IMR-90 (cell line): Measurements from ENCODE around the gene STMN3. TPM values are rescaled to one million over a fixed set of nuclear protein-coding genes. Genes with fewer than 3 reads are reported as not detected.

Experiments used
- ATAC-seq: fragments of 200-7000 bp; cut with Tn5 transposase; 2 replicates; pipeline ENCODE4 v1.9.1; 2020; ENCODE audit warnings: low read depth, mild to moderate bottlenecking, moderate library complexity
- BruUV-seq: library from RNA; stranded (reverse); fragments of 400-500 nt; replicated peaks from 2 replicates; lab custom pipeline; 2021; lab: Mats Ljungman, UMichigan
- CTCF ChIA-PET: fragments of 300-600 bp; formaldehyde crosslinking; extraction: SDS; loops from one replicate; lab custom pipeline; 2021; ENCODE audit warnings: antibody characterized with exemption; lab: Yijun Ruan, JAX
- POLR2A ChIA-PET: fragments of 300-600 bp; sonication (Branson Sonifier 250); formaldehyde crosslinking; loops from one replicate; lab custom pipeline; 2022; ENCODE audit warnings: antibody characterized with exemption; ENCODE audit not compliant: unreplicated experiment; lab: Charles Lee
- DNase-seq: peaks from one replicate; pipeline ENCODE4 v3.0.0; 2013
- H2AFZ ChIP-seq: replicated peaks from 2 replicates; pipeline ENCODE3; 2013; ENCODE audit warnings: low read length, mild to moderate bottlenecking; ENCODE audit not compliant: poor library complexity
- H2AK5ac ChIP-seq: 2 replicates; pipeline ENCODE4 v1.6.1; 2013; ENCODE audit warnings: low read depth, low read length, inconsistent platforms
- H2AK9ac ChIP-seq: replicated peaks from 2 replicates; pipeline ENCODE3; 2013; ENCODE audit warnings: mild to moderate bottlenecking, low read depth, low read length, moderate library complexity; ENCODE audit not compliant: poor library complexity
- H2BK120ac ChIP-seq: 2 replicates; pipeline ENCODE4 v1.6.1; 2013; ENCODE audit warnings: low read depth, low read length, inconsistent platforms
- H2BK15ac ChIP-seq: 3 replicates; pipeline ENCODE4 v1.6.1; 2013; ENCODE audit warnings: low read depth, low read length, inconsistent platforms
- H2BK20ac ChIP-seq: 2 replicates; pipeline ENCODE4 v1.6.1; 2013; ENCODE audit warnings: low read depth, mild to moderate bottlenecking, inconsistent platforms, low read length, moderate library complexity
- H2BK5ac ChIP-seq: 2 replicates; pipeline ENCODE4 v1.6.1; 2013; ENCODE audit warnings: mild to moderate bottlenecking, low read depth, low read length, inconsistent platforms; ENCODE audit not compliant: poor library complexity, severe bottlenecking
- H3K14ac ChIP-seq: replicated peaks from 2 replicates; pipeline ENCODE4 v1.6.1; 2013; ENCODE audit warnings: low read depth, low read length, inconsistent platforms
- H3K18ac ChIP-seq: 2 replicates; pipeline ENCODE4 v1.6.1; 2013; ENCODE audit warnings: low read depth, low read length, control low read depth
- H3K23ac ChIP-seq: 2 replicates; pipeline ENCODE4 v1.6.1; 2013; ENCODE audit warnings: low read depth, low read length, inconsistent platforms
- H3K27ac ChIP-seq: 2 replicates; pipeline ENCODE4 v1.5.1; 2013; ENCODE audit warnings: mild to moderate bottlenecking, control low read depth, low read length; ENCODE audit not compliant: insufficient read depth
- H3K27me3 ChIP-seq: 2 replicates; pipeline ENCODE4 v1.6.1; 2013; ENCODE audit warnings: low read length; ENCODE audit not compliant: control insufficient read depth, insufficient read depth
- H3K36me3 ChIP-seq: 2 replicates; pipeline ENCODE4 v1.6.1; 2013; ENCODE audit warnings: low read length, mixed read lengths; ENCODE audit not compliant: control insufficient read depth, insufficient read depth
- H3K4ac ChIP-seq: 2 replicates; pipeline ENCODE4 v1.6.1; 2013; ENCODE audit warnings: low read depth, low read length, inconsistent platforms
- H3K4me1 ChIP-seq: 2 replicates; pipeline ENCODE4 v1.6.1; 2013; ENCODE audit warnings: low read length, mixed read lengths; ENCODE audit not compliant: control insufficient read depth, insufficient read depth
- H3K4me2 ChIP-seq: 2 replicates; pipeline ENCODE4 v1.6.1; 2013; ENCODE audit warnings: low read depth, mild to moderate bottlenecking, control low read depth, low read length, moderate library complexity
- H3K4me3 ChIP-seq: 2 replicates; pipeline ENCODE4 v1.5.1; 2013; ENCODE audit warnings: low read depth, mild to moderate bottlenecking, control low read depth, low read length, moderate library complexity; ENCODE audit not compliant: insufficient read depth
- H3K56ac ChIP-seq: 2 replicates; pipeline ENCODE4 v1.6.1; 2013; ENCODE audit warnings: low read length, inconsistent platforms; ENCODE audit not compliant: insufficient read depth; ENCODE audit errors: extremely low read depth
- H3K79me1 ChIP-seq, 2 experiments: 2 replicates each; pipeline ENCODE4 v1.6.1; 2013; ENCODE audit warnings: low read length in 2 of 2, inconsistent platforms in 1 of 2, low read depth in 1 of 2
- H3K9ac ChIP-seq: 2 replicates; pipeline ENCODE4 v1.6.1; 2013; ENCODE audit warnings: low read depth, low read length, control low read depth
- H3K9me1 ChIP-seq: 2 replicates; pipeline ENCODE4 v1.6.1; 2013; ENCODE audit warnings: low read length, inconsistent platforms; ENCODE audit not compliant: insufficient read depth
- H3K9me3 ChIP-seq: 2 replicates; pipeline ENCODE4 v1.6.1; 2013; ENCODE audit warnings: low read length; ENCODE audit not compliant: control insufficient read depth, insufficient read depth
- H4K20me1 ChIP-seq: 2 replicates; pipeline ENCODE4 v1.6.1; 2013; ENCODE audit warnings: low read length, inconsistent platforms; ENCODE audit not compliant: insufficient read depth
- H4K5ac ChIP-seq: 2 replicates; pipeline ENCODE4 v1.6.1; 2013; ENCODE audit warnings: mild to moderate bottlenecking, low read depth, low read length, control low read depth
- H4K8ac ChIP-seq, 2 experiments: 2 replicates each; pipeline ENCODE4 v1.6.1; 2013; ENCODE audit warnings: low read depth in 2 of 2, low read length in 2 of 2, control low read depth in 1 of 2, inconsistent platforms in 1 of 2
- H4K91ac ChIP-seq: 2 replicates; pipeline ENCODE4 v1.6.1; 2013; ENCODE audit warnings: low read depth, low read length, inconsistent platforms; ENCODE audit not compliant: insufficient read depth
- BHLHE40 ChIP-seq: fragments of 150-350 bp; IDR thresholded peaks from 2 replicates; pipeline ENCODE4 v1.6.1; 2016; ENCODE audit warnings: mild to moderate bottlenecking, low read depth, low read length
- CEBPB ChIP-seq: IDR thresholded peaks from 2 replicates; pipeline ENCODE4 v1.6.1; 2012; ENCODE audit warnings: low read depth, low read length, improper control_type of control experiment
- CHD1 ChIP-seq: IDR thresholded peaks from 2 replicates; pipeline ENCODE4 v1.6.1; 2012; ENCODE audit warnings: low read depth, low read length, improper control_type of control experiment
- CTCF ChIP-seq: conservative IDR thresholded peaks from 2 replicates; pipeline ENCODE4 v1.5.1; 2012; ENCODE audit warnings: mild to moderate bottlenecking, low read depth, low read length, improper control_type of control experiment
- ELK1 ChIP-seq: fragments of 150-350 bp; IDR thresholded peaks from 2 replicates; pipeline ENCODE4 v1.6.1; 2016; ENCODE audit warnings: low read depth, mild to moderate bottlenecking, low read length, moderate library complexity, borderline replicate concordance
- MAFK ChIP-seq: IDR thresholded peaks from 2 replicates; pipeline ENCODE4 v1.6.1; 2012; ENCODE audit warnings: low read depth, low read length, improper control_type of control experiment
- MAZ ChIP-seq: IDR thresholded peaks from 2 replicates; pipeline ENCODE4 v1.6.1; 2012; ENCODE audit warnings: low read depth, mild to moderate bottlenecking, low read length, improper control_type of control experiment, moderate library complexity, borderline replicate concordance
- POLR2A ChIP-seq: IDR thresholded peaks from 2 replicates; pipeline ENCODE4 v1.6.1; 2012; ENCODE audit warnings: mild to moderate bottlenecking, low read depth, low read length
- RAD21 ChIP-seq: IDR thresholded peaks from 2 replicates; pipeline ENCODE4 v1.6.1; 2012; ENCODE audit warnings: low read length, improper control_type of control experiment
- RCOR1 ChIP-seq: IDR thresholded peaks from 2 replicates; pipeline ENCODE4 v1.6.1; 2012; ENCODE audit warnings: mild to moderate bottlenecking, low read length, improper control_type of control experiment; ENCODE audit not compliant: insufficient replicate concordance
- RFX5 ChIP-seq: IDR thresholded peaks from 2 replicates; pipeline ENCODE4 v1.8.0; 2012; ENCODE audit warnings: low read depth, mild to moderate bottlenecking, low read length, moderate library complexity
- SMC3 ChIP-seq: fragments of 150-350 bp; IDR thresholded peaks from 2 replicates; pipeline ENCODE4 v1.6.1; 2016; ENCODE audit warnings: low read depth, mild to moderate bottlenecking, antibody characterized with exemption, low read length, moderate library complexity
- USF2 ChIP-seq: fragments of 150-350 bp; IDR thresholded peaks from 2 replicates; pipeline ENCODE4 v1.6.1; 2017; ENCODE audit warnings: mild to moderate bottlenecking, antibody characterized with exemption, low read length, low read depth
- WGBS, 2 experiments: methylation state at CpG; one replicate each; pipeline versions ENCODE4 v1.1.5 to v1.1.7; 2013; ENCODE audit warnings: missing lambda C conversion rate in 2 of 2; ENCODE audit not compliant: insufficient read length in 1 of 2; ENCODE audit errors: extremely low coverage in 2 of 2; 5-methylcytosine and 5-hydroxymethylcytosine counted together
- dilution Hi-C: fragments of 300-500 bp; cut with HindIII; formaldehyde crosslinking; loops from one replicate; pipeline ENCODE4 v1.14.3; 2018; ENCODE audit warnings: low sequenced_read_pairs; ENCODE audit not compliant: unreplicated experiment
- in situ Hi-C: fragments of 300-500 bp; cut with MboI; formaldehyde crosslinking; loops from 3 replicates; pipeline ENCODE4 v1.14.3; 2019; ENCODE audit warnings: low sequenced_read_pairs, inconsistent platforms, mixed read lengths
- intact Hi-C: fragments of 100-400 bp; cut with micrococcal nuclease; formaldehyde crosslinking; loops from 2 replicates; pipeline ENCODE4 v1.10.0; 2022
- polyA plus RNA-seq, 3 experiments: library from polyadenylated mRNA; depleted of rRNA; stranded (reverse); fragments of >200 nt; gene quantifications; 2 replicates each; pipeline ENCODE4 v1.2.3, GENCODE V29; 2012; ENCODE audit warnings: low replicate concordance in 1 of 3
- total RNA-seq: library from RNA; depleted of rRNA; stranded (reverse); fragments of >200 nt; gene quantifications from 2 replicates; pipeline ENCODE4 v1.2.3, GENCODE V29; 2012

STMN3 gene
- total and polyA plus RNA-seq, 2 of the 4 experiments (the other 2 are of a cell fraction), result 20.3 to 62.3 TPM

- dilution Hi-C loops, result no loop called here
- H4K20me1 ChIP-seq, result no peaks in the 10 kb centered on the region
- no peak overlapping the region for H3K4me2 ChIP-seq
- no peak overlapping the region for H3K18ac ChIP-seq
- 90% methylated on average over 11 of the region's 43 CpGs; no CpG with 5 or more reads in 1 of the 2 experiments for WGBS, 2 experiments
- no peaks in the 10 kb centered on the region for H3K9me1 ChIP-seq
- peak overlapping the region; percentile 98 for H2BK5ac ChIP-seq
- no peak overlapping the region; the same call in 1 of the 2 replicates for H3K27ac ChIP-seq
- peak overlapping the region; percentile 23 for H2AK9ac ChIP-seq
- H3K56ac ChIP-seq, result 0 out of 2 replicates have a peak overlapping the region, but pooled peaks have one; percentile 22
- no peaks in the 10 kb centered on the region for H3K27me3 ChIP-seq
- no peaks in the 10 kb centered on the region for H3K9me3 ChIP-seq
- peaks cover 22% of the 10 kb centered on the region for H3K4me1 ChIP-seq
- peak overlapping the region; percentile 65; the same call in 1 of the 2 replicates for H2BK120ac ChIP-seq
- DNase-seq (no peak), ATAC-seq (no peak)
- TF ChIP-seq USF2 (no peak), MAZ (no peak), ELK1 (no peak), SMC3 (no peak), MAFK (no peak), CEBPB (no peak), RCOR1 (no peak), RAD21 (no peak), BHLHE40 (no peak), POLR2A (no peak), CTCF (no peak), RFX5 (no peak), CHD1 (no peak)
- H4K91ac ChIP-seq, result no peak overlapping the region
- intact Hi-C loops, result no loop called here
- H3K36me3 ChIP-seq, result peaks cover 22% of the 10 kb centered on the region
- H2BK20ac ChIP-seq, result no peak overlapping the region
- H3K9ac ChIP-seq, result no peak overlapping the region
- ChIA-PET POLR2A (no interaction called here), CTCF (no interaction called here)
- H4K5ac ChIP-seq, result no peak overlapping the region
- peak overlapping the region in 1 of 2 experiments; percentile 91; a peak in 1 of 4 replicates for H4K8ac ChIP-seq
- no peak overlapping the region for H2AFZ ChIP-seq
- no peak overlapping the region for H3K4me3 ChIP-seq
- peaks cover 17 to 66% of the 10 kb centered on the region in 2 experiments; a peak in 3 of 4 replicates for H3K79me1 ChIP-seq
- no peak overlapping the region for H2BK15ac ChIP-seq
- no peak overlapping the region for H3K14ac ChIP-seq
- H3K23ac ChIP-seq, result no peak overlapping the region
- no peak overlapping the region for H3K4ac ChIP-seq
- in situ Hi-C loops, result loop anchor here (10.0 kb wide), 1 partner anchor 164 kb away; the partner anchor contains the start of genes ABHD16B and TPD52L2
- peak overlapping the region; percentile 78 for H2AK5ac ChIP-seq
- no TSS peak for BruUV-seq
Measured at GRCh38 chr20:63700199-63701050, 47.2 kb upstream of the STMN3 start.
